Endometrium (tissue), 2 donors: ENCODE data around the gene HPN.
"Not testable (repeated sequence)": the region's sequence is repeated elsewhere in the genome, so short reads cannot be mapped to it uniquely, and the experiment has no call there.

Source experiments
- FAIRE-seq: peaks from 2 replicates; lab custom pipeline; 2012; peaks lifted over from hg19 to GRCh38; lab: Jason Lieb, UNC
- donor health status: control.
- donor health status: control.

Gene HPN

DNA sequence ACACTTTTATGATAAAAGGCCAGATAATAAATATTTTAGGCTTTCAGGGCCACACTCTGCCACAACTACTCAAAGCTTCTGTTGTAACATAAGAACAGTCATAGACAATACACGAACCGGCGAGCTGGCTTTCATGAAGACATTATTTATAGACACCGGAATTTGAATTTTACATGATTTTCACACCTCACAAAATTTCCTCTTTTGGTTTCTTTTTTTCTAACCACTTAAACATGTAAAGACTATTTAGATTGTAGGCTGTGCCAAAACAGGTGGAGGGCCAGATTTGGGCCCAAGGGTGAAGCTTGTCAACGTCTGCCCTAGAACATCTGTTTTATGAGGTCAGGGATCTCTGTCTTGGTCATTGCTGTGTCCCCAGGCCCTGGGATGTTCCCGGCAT is 44.4 kb downstream of the HPN start:
- FAIRE-seq, result no peak

DNA sequence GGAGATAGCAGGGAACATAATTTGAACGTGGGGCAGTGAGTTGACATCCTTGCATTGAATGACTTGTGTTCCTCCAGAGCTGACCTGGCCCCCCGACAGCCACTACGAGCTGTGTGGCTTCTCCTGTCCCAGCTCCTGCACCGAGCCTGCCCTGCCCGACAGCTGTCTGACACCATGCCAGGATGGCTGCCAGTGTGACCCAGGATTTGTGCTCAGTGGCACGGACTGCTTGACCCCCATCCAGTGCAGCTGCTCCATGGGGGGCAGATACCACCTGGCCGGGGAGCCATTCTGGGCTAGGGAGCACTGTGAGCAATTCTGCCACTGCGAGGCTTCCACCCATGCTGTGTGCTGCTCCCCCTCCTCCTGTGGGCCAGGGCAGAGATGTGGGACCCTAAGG is 44.9 kb downstream of the HPN start:
- FAIRE-seq, result no peak

DNA sequence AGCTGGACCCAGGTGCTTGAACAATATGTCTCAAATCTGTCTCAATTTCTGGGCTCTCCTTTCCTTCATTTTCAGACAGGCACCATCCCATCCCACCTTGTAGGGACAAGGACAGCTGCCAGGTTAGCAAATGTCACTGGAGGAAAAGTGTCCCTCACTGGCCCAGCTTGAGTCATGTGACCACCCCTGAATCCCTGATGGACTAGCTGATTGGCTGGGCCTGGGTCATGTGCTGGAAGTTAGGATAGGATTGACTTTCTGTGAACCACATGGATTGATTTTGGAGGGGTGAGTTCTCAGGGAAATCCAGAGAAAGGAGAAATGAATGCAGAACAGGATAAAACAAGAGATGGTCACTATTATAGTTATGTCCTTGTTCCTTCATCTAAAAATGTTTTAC is 45.9 kb downstream of the HPN start:
- no peak for FAIRE-seq

DNA sequence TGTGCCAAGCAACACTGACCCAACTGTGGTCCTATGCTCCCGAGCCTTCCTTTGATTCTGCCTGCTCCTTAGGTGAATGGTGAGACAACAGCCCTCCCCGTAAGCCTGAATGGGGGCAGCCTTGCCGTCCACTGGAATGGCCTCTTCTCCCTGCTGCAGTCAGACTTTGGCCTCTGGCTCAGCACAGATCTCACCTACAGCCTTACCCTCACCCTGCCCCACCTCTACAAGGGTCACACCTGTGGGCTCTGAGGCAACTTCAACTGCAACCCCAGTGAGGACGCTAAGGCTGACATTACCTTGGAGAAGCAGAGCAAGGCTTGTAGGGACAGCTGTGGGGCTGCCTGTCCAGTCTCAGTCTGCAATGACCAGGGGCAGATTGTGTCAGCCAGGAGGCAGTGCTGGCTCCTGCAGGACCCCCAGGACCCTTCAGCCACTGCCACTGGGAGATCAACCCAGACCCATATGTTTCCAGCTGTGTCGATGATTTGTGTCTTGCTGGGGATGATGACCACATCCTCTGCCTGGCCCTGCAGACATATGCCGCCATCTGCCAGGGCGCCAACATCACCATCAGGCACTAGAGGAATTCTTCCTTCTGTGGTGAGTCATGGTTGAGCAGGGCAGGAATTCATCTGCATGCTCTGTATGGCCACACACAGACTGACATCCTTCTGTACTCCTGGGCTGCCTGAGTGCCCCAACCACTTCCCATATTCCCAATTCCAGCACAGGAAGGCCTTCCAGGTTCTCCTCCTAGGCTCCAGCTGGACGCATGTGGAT is 46.8 kb downstream of the HPN start:
- FAIRE-seq, result no peak

DNA sequence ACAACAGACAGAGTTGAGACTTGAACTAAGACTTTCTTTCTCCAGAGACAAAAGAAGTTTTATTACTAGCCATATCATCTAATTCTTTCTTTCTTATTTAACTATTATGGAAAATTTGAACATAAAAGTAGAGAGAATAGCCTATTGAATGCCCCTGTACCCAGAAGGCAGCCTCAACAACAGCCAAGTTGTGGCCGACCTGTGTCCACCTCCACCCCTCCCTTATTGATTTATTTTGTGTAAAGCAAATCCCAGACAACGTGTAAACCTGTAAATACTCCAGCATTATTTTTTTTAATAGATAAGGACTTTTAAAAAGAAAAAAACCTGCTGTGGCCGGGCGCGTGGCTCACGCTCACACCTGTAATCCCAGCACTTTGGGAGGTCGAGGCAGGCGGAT is 48.0 kb downstream of the HPN start:
- FAIRE-seq, result no peak

DNA sequence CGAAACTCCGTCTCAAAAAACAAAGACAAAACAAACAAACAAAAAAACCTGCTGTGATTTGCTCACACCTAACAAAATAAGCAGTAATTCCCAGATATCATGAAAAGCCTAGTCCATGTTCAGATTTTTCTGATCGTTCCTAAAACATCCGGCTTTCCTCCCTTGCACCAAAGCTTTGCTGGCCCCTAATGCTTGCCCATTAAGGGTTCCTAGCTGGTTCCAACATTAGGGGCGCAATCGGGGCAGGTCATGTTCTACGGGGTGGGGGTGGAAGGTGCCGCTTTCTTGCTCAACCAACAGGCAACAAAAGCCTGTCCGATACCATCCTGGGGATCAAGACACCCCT is 48.6 kb downstream of the HPN start:
- FAIRE-seq, result no peak

DNA sequence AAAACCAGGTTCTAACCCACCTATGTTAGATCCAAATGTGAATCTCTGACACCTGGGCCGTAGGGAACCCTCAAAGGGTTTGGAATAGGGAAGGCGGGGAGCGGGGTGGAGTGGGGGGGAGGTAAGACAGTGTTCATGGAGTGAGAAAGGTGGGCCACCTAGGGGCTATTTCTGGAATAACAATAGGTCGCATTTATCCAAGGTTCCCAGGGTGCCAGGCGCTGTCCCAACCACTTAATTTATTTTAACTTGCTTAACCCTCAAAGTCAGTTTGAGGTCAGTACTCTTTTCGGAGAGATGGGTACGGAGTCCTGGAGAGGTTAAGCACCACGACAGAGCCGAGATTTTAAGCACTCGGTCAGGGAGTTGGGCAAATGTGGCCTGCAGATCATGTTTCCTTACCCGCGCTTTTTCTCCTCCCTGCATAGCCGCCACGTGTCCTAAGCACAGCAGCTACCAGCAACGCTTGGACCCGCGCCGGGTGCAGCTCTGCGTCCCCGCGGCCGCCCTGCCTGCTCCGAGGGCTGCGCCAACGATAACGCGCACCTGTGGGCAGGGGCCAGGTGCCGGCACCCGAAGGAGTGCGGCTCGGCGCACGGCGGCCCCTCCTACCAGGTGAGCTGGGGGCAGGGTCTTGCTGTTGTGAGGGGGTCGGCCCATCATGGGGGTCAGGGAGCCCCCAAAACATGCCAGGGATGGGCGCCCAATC is 49.1 kb downstream of the HPN start:
- no peak for FAIRE-seq

DNA sequence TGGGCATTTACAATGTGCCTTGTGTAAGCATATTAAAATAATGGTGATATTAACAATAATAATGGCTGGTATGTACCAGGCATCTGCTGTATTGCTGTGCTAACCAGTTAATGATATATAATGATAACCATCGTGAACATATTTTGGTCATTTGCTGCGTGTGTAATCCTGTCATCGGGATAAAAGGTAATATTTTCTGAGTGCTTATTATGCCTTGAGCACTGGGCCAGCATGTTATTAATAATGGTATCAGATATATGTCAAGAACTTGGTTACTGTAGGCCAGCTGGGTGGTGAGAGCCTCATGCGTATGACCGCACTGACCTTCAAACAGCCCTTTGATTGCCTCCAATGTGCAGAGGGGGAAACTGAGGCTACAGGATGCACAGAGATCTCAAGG is 51.9 kb downstream of the HPN start:
- no peak for FAIRE-seq

DNA sequence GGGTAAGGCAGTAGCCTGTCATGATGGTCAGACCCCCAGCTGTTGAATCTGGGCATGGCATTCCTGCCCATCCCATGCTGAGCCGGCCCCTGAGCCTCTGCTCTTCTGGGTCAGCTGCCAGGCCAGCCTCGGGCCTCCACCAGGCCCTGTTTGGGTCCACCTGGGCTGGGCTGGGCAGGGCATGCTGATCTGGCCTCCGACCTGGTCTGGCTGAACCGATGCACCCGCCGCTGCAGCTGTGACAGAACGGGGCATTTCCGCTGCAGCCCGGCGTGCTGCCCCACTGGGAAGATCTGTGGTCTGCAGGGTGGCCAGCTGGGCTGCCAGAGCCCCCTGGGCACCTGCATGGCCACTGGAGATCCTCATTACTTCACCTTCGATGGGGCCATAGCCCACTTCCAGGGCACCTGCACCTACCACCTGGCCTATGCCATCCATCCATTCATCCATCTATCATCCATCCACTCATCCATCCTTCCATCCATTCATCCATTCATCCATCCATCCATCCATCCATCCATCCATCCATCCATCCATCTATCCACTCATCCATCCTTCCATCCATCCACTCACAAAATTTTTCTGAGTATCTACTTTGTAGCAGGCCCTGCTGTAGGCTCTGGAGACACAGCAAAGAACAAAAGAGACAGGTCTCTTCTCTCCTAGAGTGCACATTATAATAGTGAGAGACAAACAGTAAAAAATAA is 52.6 kb downstream of the HPN start:
- no peak for FAIRE-seq

DNA sequence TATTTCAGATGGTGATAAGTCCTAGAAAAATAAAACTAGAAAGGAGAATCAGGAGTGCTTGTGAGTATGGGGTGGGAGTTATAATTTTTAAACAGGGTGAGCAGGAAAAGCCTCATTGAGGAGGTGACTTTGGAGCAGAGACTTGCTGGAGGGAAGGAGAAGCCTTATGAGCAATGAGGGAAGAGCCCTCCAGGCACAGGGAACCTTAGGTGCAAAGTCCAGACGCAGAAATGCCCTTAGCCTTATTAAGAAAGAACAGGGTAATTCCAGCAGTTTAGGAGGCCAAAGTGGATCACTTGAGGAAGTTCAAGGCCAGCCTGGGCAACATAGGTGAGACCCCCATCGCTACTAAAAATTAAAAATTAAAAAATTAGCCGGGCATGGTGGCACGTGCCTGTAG is 53.1 kb downstream of the HPN start:
- FAIRE-seq, result no peak

DNA sequence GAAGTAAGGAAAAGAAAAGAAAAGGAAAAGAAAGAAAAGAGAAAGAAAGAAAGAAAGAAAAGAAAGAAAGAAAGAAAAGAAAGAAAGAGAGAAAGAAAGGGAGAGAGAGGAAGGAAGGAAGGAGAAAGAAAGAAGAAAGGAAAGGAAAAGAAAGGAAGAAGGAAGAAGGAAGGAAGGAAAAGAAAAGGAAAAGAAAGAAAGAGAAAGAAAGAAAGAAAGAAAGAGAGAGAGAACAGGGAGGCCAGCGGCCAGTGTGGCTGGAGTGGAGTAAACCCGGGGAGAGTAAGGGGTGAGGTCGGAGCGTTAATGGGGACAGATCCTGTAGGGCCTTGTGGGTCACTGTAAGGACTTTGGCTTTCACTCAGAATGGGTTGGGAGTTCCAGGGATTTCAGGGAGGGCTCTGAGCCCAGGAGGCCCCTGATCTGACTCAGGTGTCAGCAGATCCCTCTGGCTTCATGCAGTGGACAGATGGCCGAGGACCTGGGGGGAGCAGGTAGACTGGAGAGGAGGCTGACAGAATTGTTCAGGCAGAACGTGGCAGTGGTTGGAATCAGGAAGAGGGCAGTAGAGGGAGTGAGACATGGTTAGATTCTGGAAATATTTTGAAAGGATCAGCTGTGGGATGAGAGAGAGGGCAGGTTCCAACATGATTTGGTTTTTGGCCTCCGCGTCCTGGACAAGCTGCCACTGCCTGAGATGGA is 54.3 kb downstream of the HPN start:
- FAIRE-seq, result no peak

DNA sequence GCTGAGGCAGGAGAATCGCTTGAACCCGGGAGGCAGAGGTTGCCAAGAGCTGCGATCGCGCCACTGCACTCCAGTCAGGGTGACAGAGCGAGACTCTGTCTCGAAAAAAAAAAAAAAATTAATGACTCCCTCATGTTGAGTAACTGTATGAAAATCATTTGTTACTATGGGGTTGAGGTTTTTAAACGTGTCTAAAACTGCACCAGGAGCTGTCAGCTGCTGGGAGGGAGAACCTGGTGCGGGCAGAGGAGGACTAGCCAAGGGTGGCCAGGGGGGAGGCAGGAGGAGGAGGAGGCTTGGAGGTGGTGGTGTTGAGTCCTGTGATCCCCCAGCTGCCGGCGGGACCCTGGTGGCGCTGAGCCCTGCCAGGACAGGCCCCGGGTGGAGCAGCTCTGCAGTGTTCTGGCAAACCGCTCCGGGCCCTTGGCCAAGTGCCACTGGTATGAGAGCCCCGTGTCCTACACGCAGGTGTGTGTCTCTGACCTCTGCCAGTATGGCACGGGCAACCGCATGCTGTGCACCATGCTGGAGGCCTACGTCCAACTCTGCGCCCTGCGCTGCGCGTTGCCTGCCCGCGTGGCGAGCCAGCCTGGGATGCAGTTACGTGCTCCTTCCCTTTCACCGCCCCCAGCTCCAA is 57.0 kb downstream of the HPN start:
- FAIRE-seq, result no peak

DNA sequence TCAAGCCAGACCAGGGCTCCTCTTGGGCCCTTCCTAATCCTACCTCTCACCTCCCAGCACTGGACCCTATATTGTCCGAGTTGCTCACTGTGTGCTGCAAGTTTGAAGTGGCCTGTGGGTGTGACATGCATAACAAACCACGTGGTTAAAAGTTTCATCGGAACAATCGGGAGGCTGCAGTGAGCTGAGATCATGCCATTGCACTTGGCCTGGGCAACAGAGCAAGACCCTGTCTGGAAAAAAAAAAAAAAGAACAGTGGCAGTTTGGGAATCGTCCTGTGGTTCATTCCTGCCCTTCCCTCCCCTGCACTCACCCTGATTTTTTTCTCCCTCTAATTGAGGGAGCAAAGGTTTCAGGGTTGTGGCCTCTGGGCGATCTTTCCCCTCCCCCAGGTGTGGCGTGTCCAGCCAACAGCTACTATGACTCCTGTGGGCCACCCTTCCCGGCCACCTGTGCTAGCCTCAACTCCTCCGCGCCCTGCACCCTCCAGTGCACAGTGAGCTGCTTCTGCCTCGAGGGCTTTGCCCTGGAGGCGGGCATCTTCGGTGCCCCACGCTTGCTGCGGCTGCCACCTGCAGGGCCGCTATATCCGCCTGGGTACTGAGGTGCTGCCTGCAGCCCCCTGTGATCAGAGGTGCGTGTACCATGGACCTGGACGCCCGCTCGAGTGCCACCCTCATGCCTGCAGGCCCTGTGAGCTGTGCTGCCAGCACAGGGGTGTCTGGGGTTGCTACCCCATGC is 57.8 kb downstream of the HPN start:
- FAIRE-seq, result no peak

DNA sequence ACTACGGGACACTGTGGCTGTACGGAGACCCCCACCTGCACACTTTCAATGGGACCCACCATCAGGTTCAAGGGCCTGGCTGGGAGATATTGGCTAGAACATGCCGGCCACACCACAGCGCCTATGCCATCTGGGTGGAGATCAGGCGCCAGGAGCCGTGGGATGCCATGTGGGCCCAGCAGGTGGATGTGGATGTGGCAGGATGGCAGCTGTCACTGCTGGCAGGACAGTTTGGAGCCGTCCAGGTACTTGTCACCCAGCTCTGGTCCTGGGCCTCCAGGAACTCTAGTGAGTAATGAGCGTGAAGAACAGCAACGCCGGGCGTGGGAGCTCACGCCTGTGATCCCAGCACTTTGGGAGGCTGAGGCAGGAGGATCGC is 58.4 kb downstream of the HPN start:
- FAIRE-seq, result no peak

DNA sequence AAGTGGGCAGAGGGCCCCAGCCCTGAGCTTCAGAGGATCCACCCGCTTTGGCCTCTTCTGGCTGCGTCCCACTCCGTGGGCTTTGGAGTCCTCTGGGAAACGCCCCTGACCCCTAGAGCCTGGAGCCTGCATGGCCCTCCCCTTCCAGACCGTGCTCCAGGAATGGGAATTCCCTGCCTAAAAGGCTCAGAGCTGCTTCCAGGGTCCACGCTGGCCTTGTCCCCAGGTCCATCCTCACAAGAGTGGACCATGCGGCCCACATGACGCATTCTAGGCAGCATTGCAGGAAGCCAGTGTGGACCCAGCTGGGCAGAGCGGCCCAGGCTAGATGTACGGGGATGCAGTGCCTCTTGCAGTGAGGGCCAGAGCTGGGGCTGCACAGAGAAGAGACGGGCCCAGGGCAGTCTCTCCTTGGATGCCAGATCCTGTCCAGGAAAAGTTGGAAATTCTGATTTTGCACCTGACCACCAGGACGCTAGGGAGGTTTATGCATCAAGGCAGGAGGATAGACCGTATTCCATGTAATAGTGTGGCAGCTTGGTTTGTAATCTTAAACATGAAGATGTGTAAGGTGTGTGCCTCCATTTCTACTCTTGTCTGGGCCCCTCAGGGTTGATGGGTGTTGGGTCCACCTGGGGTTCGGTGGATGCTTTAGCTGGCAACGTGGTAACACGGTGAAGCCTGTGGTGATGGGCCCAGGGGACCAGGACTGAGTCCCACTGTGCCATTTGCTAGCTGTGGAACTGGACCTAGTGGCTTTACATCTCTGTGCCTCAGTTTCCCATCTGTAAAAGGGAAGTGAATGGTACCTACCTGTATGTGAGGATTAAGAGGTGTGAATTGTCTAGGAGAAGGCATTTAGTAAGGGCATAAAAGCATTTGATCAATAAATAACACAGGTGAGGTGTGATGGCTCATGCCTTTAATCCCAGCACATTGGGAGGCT is 59.3 kb downstream of the HPN start:
- FAIRE-seq, result no peak

DNA sequence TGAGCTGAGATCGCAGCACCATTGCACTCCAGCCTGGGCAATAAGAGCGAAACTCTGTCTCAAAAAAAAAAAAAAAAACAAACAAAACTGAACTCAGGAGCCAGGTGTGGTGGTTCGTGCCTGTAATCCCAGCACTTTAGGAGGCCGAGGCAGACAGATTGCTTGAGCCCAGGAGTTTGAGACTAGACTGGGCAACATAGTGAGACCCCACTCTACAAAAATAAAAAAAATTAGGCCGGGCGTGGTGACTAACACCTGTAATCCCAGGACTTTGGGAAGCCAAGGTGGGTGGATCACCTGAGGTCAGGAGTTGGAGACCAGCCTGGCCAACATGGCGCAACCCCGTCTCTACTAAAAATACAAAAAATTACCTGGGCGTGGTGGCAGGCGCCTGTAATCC is 60.4 kb downstream of the HPN start:
- FAIRE-seq, result not testable (repeated sequence)

DNA sequence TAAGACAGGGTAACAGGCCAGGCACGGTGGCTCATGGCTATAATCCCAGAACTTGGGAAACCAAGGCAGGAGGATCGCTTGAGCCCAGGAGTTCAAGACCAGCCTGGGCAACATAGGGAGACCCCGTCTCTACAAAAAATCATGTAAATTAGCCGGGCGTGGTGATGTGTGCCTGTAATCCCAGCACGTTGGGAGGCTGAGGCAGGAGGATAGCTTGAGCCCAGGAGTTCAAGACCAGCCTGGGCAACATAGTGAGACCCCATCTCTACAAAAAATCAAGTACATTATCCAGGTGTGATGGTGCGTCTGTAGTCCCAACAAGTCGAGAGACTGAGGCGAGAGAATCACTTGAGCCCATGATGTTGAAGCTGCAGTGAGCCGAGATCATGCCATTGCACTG is 62.1 kb downstream of the HPN start:
- not testable (repeated sequence) for FAIRE-seq

DNA sequence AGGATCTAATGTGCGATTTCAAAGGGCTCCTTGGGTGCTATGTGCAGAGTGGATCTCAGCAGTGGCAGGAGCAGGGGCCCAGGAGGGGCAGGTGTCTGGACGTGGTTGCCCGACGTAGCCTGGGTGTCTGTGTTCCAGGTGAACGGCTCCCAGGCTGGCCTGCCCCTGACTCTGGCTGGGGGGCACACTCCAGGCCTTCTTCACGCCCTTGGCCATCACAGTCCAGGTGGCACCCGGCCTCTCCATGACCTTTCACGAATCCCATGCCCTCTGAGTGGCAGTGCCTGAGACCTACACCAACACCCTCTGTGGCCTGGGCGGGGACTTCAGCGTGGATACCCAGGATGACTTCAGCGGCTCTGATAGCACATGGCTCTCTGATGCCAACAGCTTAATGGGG is 62.8 kb downstream of the HPN start:
- no peak for FAIRE-seq

DNA sequence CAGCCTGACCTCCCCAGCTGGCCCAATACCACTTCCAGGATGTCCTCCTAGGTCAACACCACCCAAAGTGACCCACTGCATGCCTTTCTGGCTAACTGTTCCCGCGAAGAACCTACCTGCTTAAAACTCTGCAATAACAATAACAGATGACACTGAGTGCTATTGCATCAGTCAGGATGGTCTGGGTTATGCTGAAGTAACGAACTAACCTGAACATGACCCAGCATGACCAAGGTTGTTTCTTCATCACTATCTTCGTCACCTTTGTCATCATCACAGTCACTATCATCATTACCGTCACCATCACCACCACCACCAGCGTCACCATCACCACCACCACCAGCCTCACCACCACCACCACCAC is 63.5 kb downstream of the HPN start:
- no peak for FAIRE-seq
